ENCODE results near the gene GAA. TPM values are rescaled to one million over a fixed set of nuclear protein-coding genes. Genes with fewer than 3 reads are reported as not detected.
A peak's percentile ranks its signal among the peaks of the same experiment; 100 is the strongest.

Gene GAA
- total and polyA plus RNA-seq, 10 donors: 22.7 to 166 (median 95.9) TPM

- Histone ChIP-seq H3K4me3 (no peak overlapping the region), H3K4me1 (peaks cover 14 to 47% (median 32%) of the 10 kb centered on the region in 6 donors), H3K36me3 (peaks cover 0 to 37% (median 0%) of the 10 kb centered on the region in 6 donors), H3K9me3 (no peaks in the 10 kb centered on the region), H3K27me3 (replicated peaks in 1 of 7) (no peaks in the 10 kb centered on the region), H3K27ac (no peak overlapping the region)
- intact Hi-C loops (cut with DNase I; ENCODE audit: low total_unique reads): no loop called here
- peak; percentile 73 for DNase-seq
- TF ChIP-seq CTCF (IDR thresholded peaks at IDR 0.05 in 8 of 11, conservative IDR thresholded peaks at IDR 0.05 in 3 of 11): no peak
- peak in 2 of 3 donors; percentile 43 to 50 for TF ChIP-seq POLR2AphosphoS5 (IDR thresholded peaks at IDR 0.05)
- 64 to 90% (median 77%) methylated on average over 15 to 26 of the region's 26 CpGs for WGBS, 5 donors
Measured at GRCh38 chr17:80104321-80104955, 3.1 kb downstream of the GAA start.

- Histone ChIP-seq H3K27ac (no peak overlapping the region), H3K4me3 (no peak overlapping the region), H3K27me3 (replicated peaks in 1 of 7) (no peaks in the 10 kb centered on the region), H3K36me3 (peaks cover 0 to 41% (median 0%) of the 10 kb centered on the region in 6 donors), H3K9me3 (no peaks in the 10 kb centered on the region), H3K4me1 (peaks cover 13 to 49% (median 32%) of the 10 kb centered on the region in 6 donors)
- TF ChIP-seq POLR2A (IDR thresholded peaks at IDR 0.05): no peak
- 82 to 93% (median 90%) methylated on average over 9 to 18 of the region's 18 CpGs for WGBS, 5 donors
- intact Hi-C loops (cut with DNase I; ENCODE audit: low total_unique reads): no loop called here
- DNase-seq: peak; percentile 79
Measured at GRCh38 chr17:80104956-80105375, 3.6 kb downstream of the GAA start.

- peaks cover 5 to 41% (median 26%) of the 10 kb centered on the region in 6 donors for H3K4me1 ChIP-seq
- TF ChIP-seq CTCF (IDR thresholded peaks at IDR 0.05 in 8 of 11, conservative IDR thresholded peaks at IDR 0.05 in 3 of 11) (no peak), POLR2A (IDR thresholded peaks at IDR 0.05) (no peak), POLR2AphosphoS5 (IDR thresholded peaks at IDR 0.05) (peak in 2 of 3 donors; percentile 25 to 45)
- no peak overlapping the region for H3K4me3 ChIP-seq
- 61 to 79% (median 74%) methylated on average over 19 to 29 of the region's 29 CpGs for WGBS, 5 donors
- intact Hi-C loops (cut with DNase I; ENCODE audit: low total_unique reads): no loop called here
- H3K27me3 ChIP-seq (replicated peaks in 1 of 7): no peaks in the 10 kb centered on the region
- peaks cover 0 to 48% (median 0%) of the 10 kb centered on the region in 6 donors for H3K36me3 ChIP-seq
- peak; percentile 68 for DNase-seq
- no peaks in the 10 kb centered on the region for H3K9me3 ChIP-seq
- H3K27ac ChIP-seq: no peak overlapping the region
Measured at GRCh38 chr17:80105762-80106161, 4.4 kb downstream of the GAA start.

GRCh38 chr17:80106176-80106575, 4.8 kb downstream of the GAA start:
- no peaks in the 10 kb centered on the region for H3K27me3 ChIP-seq (replicated peaks in 1 of 7)
- no peak overlapping the region for H3K27ac ChIP-seq
- TF ChIP-seq CTCF (IDR thresholded peaks at IDR 0.05 in 8 of 11, conservative IDR thresholded peaks at IDR 0.05 in 3 of 11) (no peak), POLR2A (IDR thresholded peaks at IDR 0.05) (no peak), POLR2AphosphoS5 (IDR thresholded peaks at IDR 0.05) (no peak)
- no peak overlapping the region for H3K4me3 ChIP-seq
- intact Hi-C loops (cut with DNase I; ENCODE audit: low total_unique reads): no loop called here
- no peaks in the 10 kb centered on the region for H3K9me3 ChIP-seq
- H3K4me1 ChIP-seq: peaks cover 4 to 37% (median 23%) of the 10 kb centered on the region in 6 donors
- 74 to 84% (median 82%) methylated on average over 10 of the region's 10 CpGs for WGBS, 5 donors
- peak; percentile 51 for DNase-seq
- H3K36me3 ChIP-seq: peaks cover 0 to 52% (median 0%) of the 10 kb centered on the region in 6 donors

Data from spleen (tissue), 11 donors.